NCI-H69 (cell line): Measurements from ENCODE around the gene SPPL2B.

Experiments used
- DNase-seq: peaks from one replicate; lab custom pipeline; 2025; lab: John Stamatoyannopoulos, UW

SPPL2B gene

DNA sequence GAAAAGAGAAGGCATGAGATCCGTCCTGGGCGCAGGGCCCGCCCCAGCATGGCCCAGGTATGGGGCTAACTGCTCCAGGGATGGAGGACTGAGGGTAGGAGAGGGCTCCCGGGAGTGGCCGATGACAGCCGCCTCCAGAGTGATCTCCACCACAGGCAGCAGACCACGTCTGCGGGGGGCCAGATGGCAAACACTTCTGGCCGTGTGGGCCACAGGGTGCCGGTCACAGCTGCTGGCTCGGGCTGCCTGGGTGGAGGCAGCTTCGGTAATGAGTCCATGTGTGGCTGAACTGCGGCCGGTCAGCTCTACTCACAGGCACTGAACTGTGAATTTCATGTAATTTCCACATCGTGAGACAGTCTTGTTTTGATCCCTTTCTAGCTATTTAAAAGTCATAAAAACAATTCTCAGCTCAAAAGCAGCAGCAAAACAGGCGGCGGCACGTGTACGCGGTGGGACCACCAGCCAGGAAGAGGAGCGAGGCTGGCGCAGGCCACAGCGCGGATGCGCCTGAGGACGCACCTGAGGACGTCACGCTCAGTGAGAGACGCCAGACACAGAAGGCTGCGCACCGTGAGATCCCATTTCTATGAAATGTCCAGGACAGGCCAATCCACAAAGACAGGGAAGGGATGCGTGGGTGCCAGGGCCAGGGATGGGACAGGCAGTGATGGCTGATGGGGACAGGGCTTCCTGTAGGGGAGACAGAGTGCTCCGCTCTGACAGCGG is 4.1 kb upstream of the SPPL2B start:
- DNase-seq, result peak; percentile 33

GRCh38 chr19:2325281-2326046 is 3.0 kb upstream of the SPPL2B start:
- no peak for DNase-seq

GRCh38 chr19:2326699-2327360 is 1.7 kb upstream of the SPPL2B start:
- no peak for DNase-seq

DNA sequence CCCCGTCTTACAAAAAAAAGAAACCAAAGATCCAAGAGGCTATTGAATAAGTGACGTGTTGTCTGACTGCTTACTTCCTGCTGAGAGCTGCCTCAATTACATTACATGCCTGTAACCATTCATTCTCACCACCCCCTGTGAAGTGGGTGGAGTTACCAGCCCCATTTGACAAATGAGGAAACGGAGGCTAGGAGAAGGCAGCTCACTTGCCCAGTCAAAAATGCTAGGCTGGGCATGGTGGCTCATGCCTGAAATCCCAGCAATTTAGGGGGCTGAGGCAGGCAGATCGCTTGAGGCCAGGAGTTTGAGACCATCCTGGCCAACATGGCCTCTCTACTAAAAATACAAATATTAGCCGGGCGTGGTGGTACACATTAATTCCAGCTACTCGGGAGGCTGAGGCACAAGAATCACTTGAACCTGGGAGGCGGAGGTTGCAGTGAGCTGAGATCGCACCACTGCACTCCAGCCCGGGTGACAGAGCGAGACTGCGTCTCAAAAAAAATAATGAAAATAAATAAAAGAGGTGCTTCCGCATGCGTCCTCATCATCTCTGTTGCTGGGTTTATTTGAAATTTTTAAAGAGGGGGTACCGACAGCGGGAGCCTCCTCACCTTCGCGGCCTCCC is 597 bp upstream of the SPPL2B start:
- peak; percentile 82 for DNase-seq

- no peak for DNase-seq
Measured at GRCh38 chr19:2329149-2329478, 630 bp downstream of the SPPL2B start.

GRCh38 chr19:2329501-2329916 is 1.0 kb downstream of the SPPL2B start:
- peak; percentile 46 for DNase-seq

- no peak for DNase-seq
Measured at GRCh38 chr19:2330255-2330631, 1.8 kb downstream of the SPPL2B start.

DNA sequence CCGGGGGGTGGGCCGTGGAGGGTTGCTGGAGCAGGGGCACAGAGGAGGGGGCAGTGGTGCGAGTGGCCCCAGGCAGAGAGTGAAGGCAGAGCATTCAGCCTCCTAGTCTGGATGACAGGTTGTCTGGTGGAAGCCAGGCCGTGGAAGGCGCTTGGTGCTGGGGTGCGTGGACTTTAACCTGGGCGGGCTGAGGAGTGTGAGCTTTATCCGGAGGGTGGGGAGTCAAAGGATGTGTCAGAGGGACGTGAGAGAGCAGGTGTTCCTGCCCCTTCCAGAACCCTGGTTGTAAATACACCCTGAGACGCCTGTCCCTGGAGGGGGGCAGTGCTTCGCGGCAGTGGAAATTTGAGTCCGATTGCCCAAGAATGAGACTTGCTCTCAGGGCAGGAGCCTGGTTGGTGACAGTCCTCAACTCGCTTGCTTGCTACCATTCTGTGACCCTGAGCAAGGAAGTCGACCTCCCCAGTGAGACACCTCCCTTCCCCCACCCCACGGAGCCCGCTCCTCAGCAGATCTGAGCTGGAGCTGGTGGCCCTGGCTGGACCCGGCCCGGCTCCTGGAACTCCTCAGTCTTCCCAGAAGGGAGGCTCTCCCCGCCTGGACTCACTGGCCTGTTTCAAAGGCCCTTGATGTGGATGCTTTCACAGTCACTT is 2.3 kb downstream of the SPPL2B start:
- peak; percentile 62 for DNase-seq

DNA sequence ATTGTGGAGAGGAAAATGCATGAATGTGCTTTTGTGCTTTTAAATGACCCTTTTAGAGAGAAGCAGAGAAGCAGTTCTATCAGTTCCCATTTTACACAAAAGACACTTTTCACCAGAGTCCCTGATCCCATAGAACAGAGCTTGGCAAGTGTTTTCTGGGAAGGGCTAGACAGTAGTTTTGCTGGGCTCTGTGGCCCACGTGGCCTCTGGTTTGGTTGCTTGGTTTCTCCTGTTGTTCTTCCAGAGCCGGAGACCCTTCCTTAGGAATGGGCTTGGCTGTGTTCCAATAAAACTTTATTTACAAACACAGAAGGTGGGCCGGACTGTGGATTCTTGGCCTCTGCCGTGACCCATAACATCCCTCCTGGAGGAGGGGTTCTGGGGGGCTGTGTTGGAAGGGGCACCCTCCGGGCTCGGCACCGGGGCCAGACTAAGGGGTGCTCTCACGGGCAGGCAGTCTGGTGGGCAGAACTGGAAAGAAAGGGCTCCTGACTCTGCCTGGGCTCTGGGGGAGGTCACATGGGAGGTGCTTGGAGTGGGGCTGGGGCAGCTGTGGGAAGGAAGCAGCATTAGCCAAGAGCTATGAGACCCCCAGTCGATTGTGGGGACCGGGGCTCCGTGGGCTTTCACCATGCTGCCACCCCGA is 3.2 kb downstream of the SPPL2B start:
- peak; percentile 43 for DNase-seq

- peak; percentile 87 for DNase-seq
Measured at GRCh38 chr19:2332341-2333026, 4.0 kb downstream of the SPPL2B start.

- DNase-seq, result peak; percentile 95
Measured at GRCh38 chr19:2333027-2333806, 4.7 kb downstream of the SPPL2B start.

DNA sequence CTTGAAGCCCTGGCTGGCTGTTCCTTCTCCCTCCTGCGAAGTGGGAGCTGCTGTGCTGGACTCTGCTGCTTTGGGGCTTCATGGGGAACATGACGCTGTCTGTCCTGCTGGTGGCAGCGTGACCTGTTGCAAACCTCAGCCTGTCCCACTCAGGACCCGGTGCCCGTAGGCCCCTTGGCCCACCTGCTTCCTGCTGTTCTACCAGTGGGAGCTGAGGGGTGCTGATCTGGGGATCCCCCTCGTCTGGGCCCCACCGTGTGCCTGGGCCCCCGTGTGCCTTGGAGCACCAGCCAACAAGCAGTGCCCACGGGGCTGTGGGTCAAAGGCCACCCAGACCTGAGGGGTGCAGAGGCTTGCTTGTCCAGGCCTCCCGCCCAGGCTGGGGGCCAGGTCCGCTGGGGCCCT is 5.3 kb downstream of the SPPL2B start:
- DNase-seq, result no peak

DNA sequence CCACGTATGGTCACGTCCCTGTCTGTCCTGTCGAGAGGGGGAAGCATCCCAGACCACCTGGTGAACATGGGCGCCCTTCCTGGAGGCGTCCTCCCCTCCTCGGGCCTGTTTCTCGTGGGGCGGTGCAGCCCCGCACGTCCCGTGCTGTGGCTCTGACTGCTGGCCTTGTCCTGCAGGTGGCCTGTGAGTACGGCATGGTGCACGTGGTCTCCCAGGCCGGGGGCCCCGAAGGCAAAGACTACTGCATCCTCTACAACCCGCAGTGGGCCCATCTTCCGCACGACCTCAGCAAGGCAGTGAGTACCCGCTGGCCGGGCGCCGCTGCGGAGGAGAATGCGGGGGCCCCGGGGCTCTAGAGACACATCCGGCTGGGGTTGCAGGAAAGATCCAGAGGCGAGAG is 5.9 kb downstream of the SPPL2B start:
- DNase-seq, result no peak

DNA sequence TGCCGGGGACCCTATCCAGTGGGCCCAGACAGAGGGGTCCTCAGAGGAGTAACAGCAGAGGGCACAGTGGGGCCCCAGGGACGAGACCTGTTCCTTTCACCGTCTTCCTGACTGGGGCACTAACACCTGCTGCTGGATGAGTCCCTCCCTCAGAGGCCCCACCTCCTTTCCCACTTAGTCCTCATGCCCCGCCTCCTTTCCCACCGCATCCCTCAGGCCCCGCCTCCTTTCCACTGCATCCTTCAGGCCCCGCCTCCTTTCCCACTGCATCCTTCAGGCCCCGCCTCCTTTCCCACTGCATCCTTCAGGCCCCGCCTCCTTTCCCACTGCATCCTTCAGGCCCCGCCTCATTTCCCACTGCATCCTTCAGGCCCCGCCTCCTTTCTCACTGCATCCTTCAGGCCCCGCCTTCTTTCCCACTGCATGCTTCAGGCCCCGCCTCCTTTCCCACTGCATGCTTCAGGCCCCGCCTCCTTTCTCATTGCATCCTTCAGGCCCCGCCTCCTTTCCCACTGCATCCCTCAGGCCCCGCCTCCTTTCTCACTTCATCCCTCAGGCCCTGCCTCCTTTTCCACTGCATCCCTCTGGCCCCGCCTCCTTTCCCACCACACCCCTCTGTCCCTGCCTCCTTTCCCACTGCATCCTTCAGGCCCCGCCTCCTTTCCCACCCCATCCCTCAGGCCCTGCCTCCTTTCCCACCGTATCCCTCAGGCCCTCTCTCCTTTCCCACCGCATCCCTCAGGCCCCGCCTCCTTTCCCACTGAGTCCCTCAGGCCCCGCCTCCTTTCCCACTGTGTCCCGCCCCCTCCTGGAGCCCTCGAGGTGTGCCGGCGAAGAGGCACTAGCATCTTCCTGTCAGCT is 6.7 kb downstream of the SPPL2B start:
- DNase-seq, result no peak

DNA sequence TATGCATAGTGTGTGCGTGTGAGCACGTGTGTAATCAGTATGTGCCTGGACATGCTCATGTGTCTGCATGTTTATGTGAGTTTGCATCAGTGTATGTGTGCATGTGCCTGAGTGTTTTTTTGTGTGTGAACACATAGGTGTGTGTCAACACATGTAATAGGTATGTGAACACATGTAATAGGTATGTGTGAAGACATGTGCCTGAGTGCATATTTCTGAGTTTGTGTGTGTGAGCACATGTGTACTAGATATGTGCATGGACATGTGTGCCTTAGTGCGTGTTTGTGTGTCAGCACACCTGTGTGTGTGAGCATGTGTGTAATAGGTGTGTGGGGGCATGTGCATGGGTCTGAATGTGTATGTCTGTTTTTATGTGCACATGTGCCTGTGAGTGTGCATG is 7.4 kb downstream of the SPPL2B start:
- DNase-seq, result no peak

- DNase-seq, result no peak
Measured at GRCh38 chr19:2336528-2337328, 8.2 kb downstream of the SPPL2B start.

DNA sequence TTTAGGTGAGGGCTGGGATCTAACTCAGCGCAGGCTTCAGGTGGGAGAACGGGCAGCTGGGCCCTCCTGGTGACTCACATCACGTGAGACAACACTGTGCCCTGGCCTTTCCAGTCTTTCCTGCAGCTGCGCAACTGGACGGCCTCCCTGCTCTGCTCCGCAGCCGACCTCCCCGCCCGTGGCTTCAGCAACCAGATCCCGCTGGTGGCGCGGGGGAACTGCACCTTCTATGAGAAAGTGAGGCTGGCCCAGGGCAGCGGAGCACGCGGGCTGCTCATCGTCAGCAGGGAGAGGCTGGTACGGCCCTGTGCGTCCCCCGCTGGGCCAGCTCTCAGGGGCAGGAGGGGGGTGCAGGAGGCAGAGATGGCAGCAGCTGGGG is 8.8 kb downstream of the SPPL2B start:
- DNase-seq, result peak; percentile 21

DNA sequence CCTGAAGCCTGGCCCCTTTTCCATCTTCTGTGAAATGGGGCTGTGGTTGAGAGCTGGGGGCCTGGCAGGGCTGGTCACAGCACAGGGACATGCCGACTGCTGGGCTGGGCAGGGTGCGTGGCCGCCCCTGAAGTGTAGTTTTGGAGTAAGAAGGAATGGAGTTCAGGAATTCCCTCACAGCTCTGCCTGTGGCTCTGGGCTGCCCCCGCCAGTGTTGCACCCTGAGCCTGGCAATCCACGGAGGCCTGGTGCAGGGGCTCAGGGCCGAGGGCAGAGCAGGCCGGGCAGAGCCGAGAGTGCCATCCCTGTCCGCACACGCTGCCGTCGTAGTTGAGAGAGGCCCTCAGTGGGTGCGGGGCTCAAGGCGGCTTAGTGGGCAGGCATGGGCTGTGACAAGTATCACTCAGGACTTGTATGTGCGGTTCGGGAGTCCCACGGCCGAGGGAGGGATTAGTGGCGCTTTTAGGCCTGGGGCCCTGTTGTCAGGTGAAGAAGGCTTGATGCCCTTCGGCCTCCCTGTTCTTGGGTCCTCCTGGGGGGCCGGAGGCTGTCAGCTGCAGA is 9.7 kb downstream of the SPPL2B start:
- no peak for DNase-seq
